HEK293T (cell line): ENCODE measurements around the gene DGKD.

Experiments
- ARNT ChIP-seq: fragments of 450-650 bp; IDR thresholded peaks from 2 replicates; pipeline ENCODE4 v1.6.1; 2017; ENCODE audit warnings: mild to moderate bottlenecking
- BHLHE40 ChIP-seq: fragments of 450-650 bp; IDR thresholded peaks from 2 replicates; pipeline ENCODE4 v1.6.1; 2016; ENCODE audit warnings: mild to moderate bottlenecking, moderate library complexity, borderline replicate concordance
- CTBP1 ChIP-seq: fragments of 450-650 bp; IDR thresholded peaks from 2 replicates; pipeline ENCODE4 v1.6.1; 2016; ENCODE audit warnings: borderline replicate concordance
- ELF4 ChIP-seq: fragments of 450-650 bp; IDR thresholded peaks from 2 replicates; pipeline ENCODE4 v1.6.1; 2017; ENCODE audit warnings: antibody characterized with exemption
- FOXA1 ChIP-seq: fragments of 450-650 bp; IDR thresholded peaks from 2 replicates; pipeline ENCODE4 v1.6.1; 2016; ENCODE audit warnings: mild to moderate bottlenecking
- FOXK2 ChIP-seq: fragments of 450-650 bp; IDR thresholded peaks from 2 replicates; pipeline ENCODE4 v1.6.1; 2016; ENCODE audit warnings: mild to moderate bottlenecking
- FOXM1 ChIP-seq: fragments of 450-650 bp; IDR thresholded peaks from 2 replicates; pipeline ENCODE4 v1.6.1; 2017; ENCODE audit warnings: mild to moderate bottlenecking, borderline replicate concordance
- LEF1 ChIP-seq: fragments of 450-650 bp; IDR thresholded peaks from 2 replicates; pipeline ENCODE4 v1.6.1; 2017; ENCODE audit warnings: mild to moderate bottlenecking, borderline replicate concordance
- NFRKB ChIP-seq: fragments of 450-650 bp; IDR thresholded peaks from 2 replicates; pipeline ENCODE4 v1.6.1; 2016; ENCODE audit warnings: mild to moderate bottlenecking, moderate library complexity
- SP1 ChIP-seq: fragments of 450-650 bp; IDR thresholded peaks from 2 replicates; pipeline ENCODE4 v1.6.1; 2017
- SUZ12 ChIP-seq: fragments of 450-650 bp; IDR thresholded peaks from 2 replicates; pipeline ENCODE4 v1.6.1; 2016; ENCODE audit warnings: mild to moderate bottlenecking
- ZNF384 ChIP-seq: fragments of 450-650 bp; IDR thresholded peaks from 2 replicates; pipeline ENCODE4 v1.6.1; 2016
- TF ChIP-seq, protein P1 (sequence below): fragments of 450-650 bp; IDR thresholded peaks from 2 replicates; pipeline ENCODE4 v1.6.1; 2016

DNA sequence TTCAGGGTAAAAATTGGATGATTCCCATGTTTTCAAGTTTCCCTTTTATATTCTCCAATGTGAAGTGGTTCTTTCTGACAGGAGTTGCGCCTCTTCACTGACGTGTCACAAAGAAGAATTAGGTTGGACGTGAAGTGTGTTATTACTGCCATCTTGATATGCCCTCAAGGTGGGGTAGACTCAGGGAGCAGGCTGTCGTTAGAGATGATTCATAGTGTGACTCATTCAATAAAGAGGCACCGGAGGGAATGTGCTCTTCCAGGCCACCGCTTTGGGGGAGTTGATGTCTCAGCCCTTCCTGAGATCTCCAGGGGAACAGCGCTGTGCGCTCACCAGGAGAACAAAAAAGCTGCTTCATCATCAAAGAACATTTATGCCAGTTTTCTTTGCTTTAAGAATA lies 3.6 kb upstream of the DGKD start:
- TF ChIP-seq FOXA1, result no peak
- no peak for TF ChIP-seq FOXK2
- TF ChIP-seq SUZ12, result no peak
- no peak for TF ChIP-seq ARNT
- no peak for TF ChIP-seq CTBP1
- no peak for TF ChIP-seq NFRKB
- no peak for TF ChIP-seq LEF1
- TF ChIP-seq ELF4, result no peak
- TF ChIP-seq, protein P1, sequence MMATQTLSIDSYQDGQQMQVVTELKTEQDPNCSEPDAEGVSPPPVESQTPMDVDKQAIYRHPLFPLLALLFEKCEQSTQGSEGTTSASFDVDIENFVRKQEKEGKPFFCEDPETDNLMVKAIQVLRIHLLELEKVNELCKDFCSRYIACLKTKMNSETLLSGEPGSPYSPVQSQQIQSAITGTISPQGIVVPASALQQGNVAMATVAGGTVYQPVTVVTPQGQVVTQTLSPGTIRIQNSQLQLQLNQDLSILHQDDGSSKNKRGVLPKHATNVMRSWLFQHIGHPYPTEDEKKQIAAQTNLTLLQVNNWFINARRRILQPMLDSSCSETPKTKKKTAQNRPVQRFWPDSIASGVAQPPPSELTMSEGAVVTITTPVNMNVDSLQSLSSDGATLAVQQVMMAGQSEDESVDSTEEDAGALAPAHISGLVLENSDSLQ, result peak; percentile 90
- TF ChIP-seq BHLHE40, result no peak
- no peak for TF ChIP-seq FOXM1
- no peak for TF ChIP-seq ZNF384
- TF ChIP-seq SP1, result no peak
